NT2/D1 (cell line): ENCODE measurements around the gene LDLRAD4.

Source experiments
- DNase-seq: peaks from one replicate; pipeline ENCODE4 v3.0.0-alpha.2; 2011; ENCODE audit warnings: low read depth, low spot score
- H3K27me3 ChIP-seq: 2 replicates; pipeline ENCODE4 v1.6.0; 2011; ENCODE audit warnings: mild to moderate bottlenecking; ENCODE audit not compliant: insufficient read length, insufficient read depth
- H3K36me3 ChIP-seq: 2 replicates; pipeline ENCODE4 v1.6.1; 2011; ENCODE audit warnings: mild to moderate bottlenecking, low read length, mixed read lengths; ENCODE audit not compliant: insufficient read depth, insufficient read length
- H3K4me1 ChIP-seq: 2 replicates; pipeline ENCODE4 v1.5.1; 2011; ENCODE audit not compliant: insufficient read depth, insufficient read length
- H3K4me3 ChIP-seq: 2 replicates; pipeline ENCODE4 v1.5.1; 2011; ENCODE audit warnings: low read depth; ENCODE audit not compliant: insufficient read length
- H3K9ac ChIP-seq: 2 replicates; pipeline ENCODE4 v1.6.0; 2011; ENCODE audit warnings: low read depth; ENCODE audit not compliant: insufficient read length
- H3K9me3 ChIP-seq: 2 replicates; pipeline ENCODE4 v1.5.1; 2011; ENCODE audit warnings: mild to moderate bottlenecking, low read length; ENCODE audit not compliant: insufficient read depth
- SUZ12 ChIP-seq: IDR thresholded peaks from 2 replicates; pipeline ENCODE4 v1.6.1; 2011; ENCODE audit not compliant: insufficient read length, insufficient read depth; ENCODE audit errors: extremely low read depth
- YY1 ChIP-seq: IDR thresholded peaks from 2 replicates; pipeline ENCODE4 v1.6.1; 2011; ENCODE audit not compliant: insufficient read length, insufficient read depth
- ZNF274 ChIP-seq: IDR thresholded peaks from 2 replicates; pipeline ENCODE4 v1.6.1; 2011; ENCODE audit warnings: mild to moderate bottlenecking, low read depth, low read length

LDLRAD4 gene

GRCh38 chr18:13252686-13253410 is 34.3 kb downstream of the LDLRAD4 start:
- H3K27me3 ChIP-seq = no peaks in the 10 kb centered on the region
- no peak overlapping the region for H3K9ac ChIP-seq
- TF ChIP-seq ZNF274 = no peak
- H3K4me1 ChIP-seq = peaks cover 7% of the 10 kb centered on the region
- no peak for DNase-seq
- no peaks in the 10 kb centered on the region for H3K36me3 ChIP-seq
- no peaks in the 10 kb centered on the region for H3K9me3 ChIP-seq
- no peak overlapping the region for H3K4me3 ChIP-seq

DNA sequence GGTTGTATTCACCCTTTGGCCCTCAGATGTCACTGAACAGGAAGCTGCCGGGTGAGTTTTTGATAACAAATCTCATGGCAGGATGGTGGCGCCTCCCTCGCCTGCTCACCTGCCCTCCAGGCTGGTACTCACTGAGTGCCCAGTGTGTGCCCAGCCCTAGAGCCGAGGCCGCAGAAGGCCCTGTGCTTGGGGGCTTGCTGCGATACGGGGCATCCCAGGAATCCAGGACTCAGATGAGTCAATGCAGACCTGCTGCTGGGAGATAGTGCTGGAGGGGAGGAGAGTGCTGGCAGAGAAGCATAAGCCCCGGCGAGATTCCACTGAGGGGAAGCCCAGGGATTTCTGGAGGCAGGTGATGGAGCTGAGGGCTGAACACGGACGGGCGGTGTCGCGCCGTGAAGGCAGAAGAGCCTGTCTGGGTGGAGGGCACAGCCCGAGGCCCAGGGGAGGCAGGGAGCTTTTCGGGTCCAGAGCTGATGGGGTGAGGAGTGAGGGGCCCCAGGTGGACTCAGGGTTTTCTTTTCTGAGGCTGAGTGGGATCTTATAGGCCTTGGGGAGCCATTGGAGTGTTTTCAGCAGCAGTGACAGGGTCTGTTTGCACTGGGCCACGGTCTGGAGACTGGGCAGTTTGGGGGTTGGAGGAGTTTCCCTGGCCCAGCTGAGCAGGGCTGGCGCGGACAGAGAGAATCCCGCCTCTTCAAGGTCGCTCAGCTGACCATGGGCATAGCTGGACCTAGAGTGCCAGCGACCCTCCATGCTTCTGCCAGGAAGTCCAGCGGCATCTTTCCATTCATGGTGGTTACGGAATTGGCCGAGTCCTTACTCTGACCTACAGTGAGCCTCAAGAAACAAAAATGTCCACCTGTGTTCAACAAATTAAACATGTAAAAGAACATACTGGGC is 35.5 kb downstream of the LDLRAD4 start:
- TF ChIP-seq ZNF274 (no peak), SUZ12 (no peak), YY1 (no peak)
- Histone ChIP-seq H3K27me3 (no peaks in the 10 kb centered on the region), H3K36me3 (no peaks in the 10 kb centered on the region), H3K9ac (no peak overlapping the region), H3K9me3 (no peaks in the 10 kb centered on the region), H3K4me3 (no peak overlapping the region), H3K4me1 (peaks cover 7% of the 10 kb centered on the region)
- no peak for DNase-seq

- H3K4me3 ChIP-seq = no peak overlapping the region
- no peaks in the 10 kb centered on the region for H3K27me3 ChIP-seq
- TF ChIP-seq YY1 (no peak), SUZ12 (no peak), ZNF274 (no peak)
- peaks cover 7% of the 10 kb centered on the region for H3K4me1 ChIP-seq
- no peaks in the 10 kb centered on the region for H3K9me3 ChIP-seq
- no peaks in the 10 kb centered on the region for H3K36me3 ChIP-seq
- no peak overlapping the region for H3K9ac ChIP-seq
- no peak for DNase-seq
Measured at GRCh38 chr18:13254971-13255927, 36.7 kb downstream of the LDLRAD4 start.

DNA sequence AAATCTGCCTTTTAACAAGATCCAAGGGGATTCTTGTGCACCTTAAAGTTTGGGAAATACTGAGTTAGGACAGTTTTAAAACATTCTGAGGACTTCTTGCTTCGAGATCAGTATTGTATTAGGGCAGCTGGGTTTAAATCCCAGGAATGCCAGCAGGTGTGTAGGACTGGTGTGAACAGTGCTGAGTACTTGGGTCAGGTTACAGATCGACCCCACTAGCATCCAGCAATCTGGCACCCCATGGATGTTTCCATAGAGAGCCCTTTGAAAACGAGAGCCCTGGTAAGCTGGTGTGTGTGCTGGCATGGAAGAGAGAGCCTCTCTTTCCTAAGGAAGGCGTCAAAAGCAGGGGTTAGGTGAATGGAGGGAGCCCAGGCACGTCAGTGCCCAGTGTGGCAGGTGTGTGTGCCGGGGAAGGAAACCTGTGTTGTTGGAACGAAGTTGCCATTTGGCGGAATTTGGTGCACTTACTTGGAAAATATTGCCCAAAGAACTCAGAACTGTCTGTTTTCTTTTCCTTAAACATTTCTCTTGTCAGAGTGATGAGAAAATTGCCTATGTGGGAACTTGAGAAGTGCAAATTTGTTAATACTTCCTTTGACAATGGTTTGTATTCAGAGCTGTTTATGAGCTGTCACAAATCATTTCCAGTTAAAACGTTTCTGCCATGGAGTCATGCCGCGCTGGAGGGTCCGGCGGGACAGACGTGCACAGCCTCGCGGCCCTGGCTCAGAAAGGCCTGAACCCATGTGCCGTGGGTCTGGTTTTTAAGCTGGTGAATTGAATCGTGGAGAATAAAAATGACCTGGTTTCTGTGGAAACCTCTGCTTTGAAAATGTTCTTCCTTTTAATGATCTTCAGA is 38.1 kb downstream of the LDLRAD4 start:
- peaks cover 7% of the 10 kb centered on the region for H3K4me1 ChIP-seq

DNA sequence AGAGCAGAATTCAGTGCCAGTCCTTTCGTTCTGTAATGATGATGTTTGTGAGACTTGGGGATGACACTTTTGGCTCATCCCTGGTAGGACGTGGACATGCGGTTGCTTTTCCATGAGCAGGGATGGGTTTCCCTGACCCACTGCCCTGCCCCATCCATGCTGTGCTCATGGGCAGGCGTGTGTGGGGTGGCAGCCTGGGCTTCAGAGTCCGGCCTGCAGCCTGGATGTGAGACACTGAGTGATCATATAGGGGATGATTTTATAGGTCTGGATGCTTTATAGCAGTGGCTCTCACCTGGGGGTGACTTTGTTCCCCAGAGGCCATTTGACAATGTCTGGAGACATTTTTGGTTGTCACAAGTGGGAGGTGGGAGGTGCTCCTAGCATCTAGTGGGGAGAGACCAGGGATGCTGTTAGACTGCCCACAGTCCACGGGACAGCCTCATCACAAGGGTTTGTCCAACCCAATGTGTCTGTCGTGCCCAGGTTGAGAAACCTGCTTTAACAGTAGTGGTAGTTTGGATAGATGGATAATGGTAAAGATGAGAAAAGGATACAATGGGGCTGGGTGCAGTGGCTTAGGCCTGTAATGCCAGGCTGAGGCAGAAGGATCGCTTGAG is 38.9 kb downstream of the LDLRAD4 start:
- Histone ChIP-seq H3K36me3 (no peaks in the 10 kb centered on the region), H3K4me1 (peaks cover 7% of the 10 kb centered on the region), H3K4me3 (no peak overlapping the region), H3K9ac (no peak overlapping the region), H3K9me3 (no peaks in the 10 kb centered on the region), H3K27me3 (no peaks in the 10 kb centered on the region)
- DNase-seq = no peak
- TF ChIP-seq SUZ12 = no peak
- TF ChIP-seq YY1 = no peak
- no peak for TF ChIP-seq ZNF274

More for the DNA sequence above, 38.1 kb downstream of the LDLRAD4 start:
- TF ChIP-seq ZNF274 (no peak), YY1 (no peak), SUZ12 (no peak)
- no peaks in the 10 kb centered on the region for H3K36me3 ChIP-seq
- no peak overlapping the region for H3K9ac ChIP-seq
- no peaks in the 10 kb centered on the region for H3K9me3 ChIP-seq
- H3K27me3 ChIP-seq = no peaks in the 10 kb centered on the region
- no peak for DNase-seq
- no peak overlapping the region for H3K4me3 ChIP-seq

- Histone ChIP-seq H3K36me3 (no peaks in the 10 kb centered on the region), H3K4me1 (peaks cover 7% of the 10 kb centered on the region), H3K9ac (no peak overlapping the region), H3K9me3 (no peaks in the 10 kb centered on the region), H3K27me3 (no peaks in the 10 kb centered on the region), H3K4me3 (no peak overlapping the region)
- TF ChIP-seq YY1 (no peak), ZNF274 (no peak), SUZ12 (no peak)
- DNase-seq = no peak
Measured at GRCh38 chr18:13258921-13259320, 40.4 kb downstream of the LDLRAD4 start.
